ENCODE results near the gene KRT4.
"Not testable (repeated sequence)": the region's sequence is repeated elsewhere in the genome, so short reads cannot be mapped to it uniquely, and the experiment has no call there.

The KRT4 gene

DNA sequence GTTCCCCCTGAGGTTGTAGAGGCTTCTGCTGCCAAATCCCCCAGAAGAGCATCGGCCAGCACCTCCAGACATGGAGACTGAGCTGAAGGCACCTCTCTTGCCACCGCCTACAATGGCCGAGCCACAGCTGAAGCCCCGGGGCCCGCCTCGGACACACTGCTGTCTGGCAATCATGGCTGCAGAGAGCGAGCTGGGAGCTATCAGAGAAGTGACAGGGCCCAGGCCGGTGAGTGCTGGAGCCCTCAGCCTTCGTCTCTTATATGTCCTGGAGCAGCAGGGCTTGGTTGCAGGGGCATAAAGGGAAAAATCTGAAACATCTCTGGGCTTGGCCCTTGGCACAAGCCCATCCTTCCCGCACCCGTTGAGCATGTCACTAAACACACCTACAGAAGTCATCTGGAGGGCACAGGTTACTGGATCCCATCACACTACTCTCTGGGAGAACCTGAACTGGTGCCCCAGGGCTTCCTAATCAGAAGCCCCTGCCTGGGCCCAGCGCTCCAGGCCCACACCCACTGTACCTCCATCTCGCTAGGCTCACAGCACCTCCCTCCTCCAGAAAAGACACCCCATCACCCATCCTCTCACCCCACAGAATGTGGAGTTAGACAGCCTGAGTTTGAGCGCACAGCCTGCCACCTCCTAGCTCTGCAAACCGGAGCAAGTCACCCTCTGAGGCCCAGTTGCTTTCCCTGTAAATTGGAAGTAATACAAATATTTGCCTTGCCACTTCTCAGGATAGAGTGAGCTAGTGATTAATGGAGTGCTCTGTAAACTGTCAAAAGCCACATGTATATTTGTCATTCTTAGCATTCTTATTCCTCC is at the start of gene KRT4:
KRT4 (minus strand) TSS at position 232 of the 825 bp plus-strand sequence; CDS start at position 174, 58 bp downstream.
- DNase-seq (ENCODE audit: low read depth) = no peak

- DNase-seq (ENCODE audit: low read depth) = no peak
Measured at GRCh38 chr12:52862023-52862422, 48.1 kb upstream of the KRT4 start.

DNA sequence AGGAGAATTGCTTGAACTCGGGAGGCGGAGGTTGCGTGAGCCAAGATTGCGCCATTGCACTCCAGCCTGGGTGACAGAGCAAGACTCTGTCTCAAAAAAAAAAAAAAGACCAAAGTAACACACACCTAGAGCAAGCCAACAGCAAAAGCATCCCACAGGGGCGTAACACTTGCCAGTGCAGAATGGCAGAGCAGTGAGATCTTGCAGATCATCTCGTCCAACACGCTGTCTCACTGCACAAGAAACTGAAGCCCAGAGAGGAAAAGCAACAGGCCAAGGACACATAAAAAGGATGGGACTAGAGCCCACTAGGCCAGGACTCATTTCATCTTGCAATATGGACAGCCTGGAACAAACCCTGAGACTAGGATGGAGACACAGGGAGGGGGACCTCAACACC is 47.6 kb upstream of the KRT4 start:
- DNase-seq (ENCODE audit: low read depth) = no peak

DNA sequence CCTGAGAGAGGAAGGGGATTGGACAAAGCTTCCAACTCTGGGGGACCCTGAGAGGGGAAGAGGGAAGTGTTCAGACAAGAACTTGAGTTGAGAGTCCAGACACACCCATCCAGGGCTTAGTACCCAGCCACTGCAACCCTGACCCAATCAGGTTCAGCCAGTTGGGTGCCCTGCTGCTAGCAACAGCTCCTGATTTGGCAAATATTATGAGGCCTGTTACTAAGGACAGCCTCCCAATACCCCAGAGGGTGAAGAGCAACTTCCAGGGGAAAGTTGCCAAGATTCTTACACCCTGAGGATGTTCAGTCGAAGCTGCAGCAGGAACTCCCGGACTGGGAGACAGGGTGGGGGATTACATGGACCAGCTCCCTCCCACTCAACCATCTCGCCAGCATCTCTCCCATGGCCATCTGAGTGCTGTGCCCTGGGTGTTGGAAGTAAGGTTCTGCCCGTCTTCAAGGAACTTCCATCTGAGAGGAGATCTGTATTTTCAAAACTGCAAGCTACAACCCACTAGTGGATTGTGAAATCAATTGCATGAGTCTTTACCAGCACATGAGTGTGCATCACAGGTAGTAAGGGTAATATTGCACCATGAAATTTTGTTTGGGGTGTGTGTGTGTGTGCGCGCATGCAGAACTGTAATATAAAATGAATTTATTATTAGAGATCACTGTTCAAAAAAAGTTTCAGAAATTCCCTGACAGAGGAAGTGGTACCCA is 46.3 kb upstream of the KRT4 start:
- peak; percentile 75 for DNase-seq (ENCODE audit: low read depth)

- DNase-seq (ENCODE audit: low read depth) = no peak
Measured at GRCh38 chr12:52857500-52857899, 43.6 kb upstream of the KRT4 start.

- DNase-seq (ENCODE audit: low read depth) = no peak
Measured at GRCh38 chr12:52856787-52857186, 42.9 kb upstream of the KRT4 start.

- not testable (repeated sequence) for DNase-seq (ENCODE audit: low read depth)
Measured at GRCh38 chr12:52856077-52856476, 42.2 kb upstream of the KRT4 start.

DNA sequence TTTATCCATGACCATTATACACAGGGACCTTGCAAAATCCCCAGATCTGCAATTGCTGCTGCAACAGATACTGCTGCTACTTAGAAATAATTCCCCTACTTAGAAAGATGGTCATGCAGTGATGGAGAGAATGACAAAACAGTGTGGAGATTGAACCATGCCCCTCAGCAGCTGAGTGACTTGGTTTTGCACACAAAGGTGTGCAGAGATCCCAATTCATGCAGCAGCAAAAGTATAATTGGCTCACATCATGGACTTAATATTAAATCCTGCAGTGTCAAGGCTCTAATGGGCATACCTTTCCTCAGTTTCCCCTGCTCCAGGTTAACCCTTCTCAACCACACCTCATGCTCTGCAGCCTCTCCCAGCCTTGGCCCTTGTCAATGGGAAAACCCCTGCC is 37.9 kb upstream of the KRT4 start:
- DNase-seq (ENCODE audit: low read depth) = no peak

DNA sequence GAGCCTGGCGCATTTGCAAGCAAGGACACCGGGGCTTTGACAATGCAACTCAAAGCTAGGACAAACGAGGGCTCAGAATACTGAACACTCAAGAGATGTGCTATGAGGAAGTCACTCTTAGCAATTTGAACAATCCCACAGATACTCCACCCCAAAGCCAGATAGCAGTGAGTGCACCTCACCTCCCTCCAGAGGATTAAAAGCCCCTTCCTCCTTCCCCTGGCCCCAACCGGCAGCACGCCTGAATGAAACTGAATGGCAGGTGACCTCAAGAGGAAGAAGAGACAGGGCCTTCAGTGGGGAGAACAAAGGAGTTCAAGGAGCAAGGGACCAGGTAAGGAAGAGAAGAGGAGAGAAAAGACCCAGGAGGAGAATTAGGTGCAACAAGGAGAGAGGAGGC is 36.8 kb upstream of the KRT4 start:
- DNase-seq (ENCODE audit: low read depth) = no peak

GRCh38 chr12:52849511-52849910 is 35.6 kb upstream of the KRT4 start:
- no peak for DNase-seq (ENCODE audit: low read depth)

GRCh38 chr12:52848661-52849255 is 34.8 kb upstream of the KRT4 start, which contains the start of gene KRT78:
KRT78 (minus strand) TSS chr12:52848994; CDS start chr12:52848930, 64 bp downstream.
- no peak for DNase-seq (ENCODE audit: low read depth)

GRCh38 chr12:52847335-52848102 is 33.6 kb upstream of the KRT4 start:
- no peak for DNase-seq (ENCODE audit: low read depth)

DNA sequence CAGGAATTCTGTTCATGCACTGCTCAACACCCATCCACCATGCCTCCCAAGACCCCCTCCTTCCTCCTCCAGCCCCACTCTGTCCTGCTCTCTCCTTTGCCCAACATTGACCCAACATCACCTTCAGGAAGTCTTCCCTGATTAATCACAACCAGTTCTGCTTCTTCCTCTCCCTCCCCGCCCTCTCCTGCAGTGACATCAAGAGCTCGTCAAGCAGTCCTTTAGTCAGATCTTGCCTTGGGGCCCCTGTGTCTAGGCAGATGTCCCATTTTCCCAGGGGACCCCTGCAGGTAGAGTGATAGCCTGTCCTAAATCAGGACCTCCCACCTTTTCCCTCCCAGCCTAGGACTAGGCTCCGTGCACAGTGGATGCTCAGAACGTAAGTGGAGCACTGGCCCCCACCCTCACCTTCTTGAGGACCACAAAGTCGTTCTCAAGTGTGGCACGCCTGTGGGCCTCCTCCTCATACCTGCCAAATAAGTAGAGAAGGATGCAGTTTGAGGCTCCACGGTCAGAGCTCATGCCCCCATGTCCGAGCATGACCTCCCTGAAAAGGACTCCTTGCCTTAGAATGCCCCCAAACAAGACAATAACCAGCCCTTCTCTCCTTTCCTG is 32.5 kb upstream of the KRT4 start:
- no peak for DNase-seq (ENCODE audit: low read depth)

DNA sequence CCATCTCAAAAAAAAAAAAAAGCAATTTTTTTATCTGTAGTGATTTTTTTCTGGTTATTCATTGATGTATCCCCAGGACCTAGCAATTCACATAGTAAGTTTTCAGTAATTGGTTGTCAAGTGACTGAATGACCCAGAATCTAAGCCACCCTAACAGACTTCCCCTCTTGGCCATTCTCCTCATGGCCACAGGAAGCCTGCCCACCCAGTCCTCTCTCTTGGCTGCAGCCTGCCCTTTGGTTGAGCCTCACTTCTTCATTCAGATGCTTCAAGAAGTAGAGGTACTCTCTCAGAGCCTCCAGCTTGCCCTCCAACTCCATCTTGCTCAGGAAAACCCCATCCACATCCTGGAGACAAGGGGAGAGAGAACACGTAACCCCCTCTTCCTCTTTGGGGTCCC is 32.0 kb upstream of the KRT4 start:
- no peak for DNase-seq (ENCODE audit: low read depth)

GRCh38 chr12:52844386-52844785 is 30.5 kb upstream of the KRT4 start:
- no peak for DNase-seq (ENCODE audit: low read depth)

DNA sequence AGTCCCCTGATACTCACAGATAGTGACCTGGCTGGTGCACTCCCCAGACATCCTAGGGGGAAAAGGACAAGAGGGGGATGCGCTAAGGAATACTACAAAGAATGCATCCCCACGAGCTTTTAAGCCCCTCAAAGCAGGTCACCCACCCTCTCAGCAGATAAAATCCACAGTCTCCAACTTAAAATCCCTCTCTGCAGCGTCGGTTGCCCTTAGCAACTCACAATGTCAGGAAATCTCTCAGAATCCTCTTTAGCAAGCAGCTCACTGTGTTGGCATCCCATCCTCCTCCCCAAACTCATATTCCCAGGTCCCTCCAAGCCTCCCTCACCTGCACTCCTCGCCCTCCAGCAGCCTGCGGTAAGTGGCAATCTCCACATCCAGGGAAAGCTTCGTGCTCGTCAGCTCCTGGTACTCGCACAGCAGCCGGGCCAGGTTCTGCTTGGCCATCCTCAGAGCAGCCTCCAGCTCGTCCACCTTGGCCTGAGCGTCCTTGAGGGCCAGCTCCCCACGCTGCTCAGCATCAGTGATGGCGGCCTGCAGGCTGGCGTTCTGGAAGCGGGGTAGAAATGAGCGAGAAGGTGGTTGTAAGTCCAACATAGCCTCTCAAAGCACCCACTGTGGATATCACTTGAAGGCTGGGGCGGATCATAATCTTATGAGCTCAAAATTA is 25.7 kb upstream of the KRT4 start:
- no peak for DNase-seq (ENCODE audit: low read depth)

DNA sequence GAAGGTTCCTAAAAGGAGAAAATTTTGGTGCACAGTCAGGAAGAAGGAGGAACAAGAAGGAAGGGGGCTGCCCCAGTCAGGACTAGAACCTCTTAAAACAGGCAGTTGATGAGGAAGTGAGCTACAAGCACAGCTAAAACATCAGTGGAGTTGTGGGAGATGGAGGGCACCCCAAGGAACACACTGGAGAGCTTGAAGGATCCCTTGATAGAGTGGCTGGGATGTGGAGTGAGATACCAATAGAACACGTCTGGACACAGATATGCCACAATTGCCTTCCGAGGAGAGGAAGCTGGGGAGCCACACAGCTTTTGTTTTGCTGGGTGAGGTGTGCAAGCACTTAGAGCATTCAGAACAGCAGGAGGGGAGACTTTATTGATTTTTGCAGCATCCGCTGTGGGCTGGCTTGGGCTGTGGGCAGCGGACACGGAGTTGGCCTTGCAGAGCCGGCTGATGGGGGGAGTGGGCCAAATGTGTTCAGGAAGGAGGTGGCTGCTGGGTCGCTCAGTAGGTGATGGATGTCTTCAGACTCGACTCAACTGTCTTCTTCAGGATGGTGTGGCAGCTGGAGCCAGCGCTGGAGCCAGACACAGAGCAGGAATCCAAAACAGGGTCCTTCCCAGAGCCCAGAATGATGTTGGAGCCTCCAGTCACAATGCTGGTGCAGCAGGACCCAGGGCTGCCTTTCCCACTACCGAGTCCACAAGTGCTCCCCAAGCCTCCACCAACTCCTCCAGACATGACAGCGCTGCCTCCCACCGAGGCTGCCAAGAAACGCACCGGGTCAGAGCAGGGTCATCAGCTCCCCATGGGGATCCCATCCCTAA is 24.9 kb upstream of the KRT4 start:
- no peak for DNase-seq (ENCODE audit: low read depth)

DNA sequence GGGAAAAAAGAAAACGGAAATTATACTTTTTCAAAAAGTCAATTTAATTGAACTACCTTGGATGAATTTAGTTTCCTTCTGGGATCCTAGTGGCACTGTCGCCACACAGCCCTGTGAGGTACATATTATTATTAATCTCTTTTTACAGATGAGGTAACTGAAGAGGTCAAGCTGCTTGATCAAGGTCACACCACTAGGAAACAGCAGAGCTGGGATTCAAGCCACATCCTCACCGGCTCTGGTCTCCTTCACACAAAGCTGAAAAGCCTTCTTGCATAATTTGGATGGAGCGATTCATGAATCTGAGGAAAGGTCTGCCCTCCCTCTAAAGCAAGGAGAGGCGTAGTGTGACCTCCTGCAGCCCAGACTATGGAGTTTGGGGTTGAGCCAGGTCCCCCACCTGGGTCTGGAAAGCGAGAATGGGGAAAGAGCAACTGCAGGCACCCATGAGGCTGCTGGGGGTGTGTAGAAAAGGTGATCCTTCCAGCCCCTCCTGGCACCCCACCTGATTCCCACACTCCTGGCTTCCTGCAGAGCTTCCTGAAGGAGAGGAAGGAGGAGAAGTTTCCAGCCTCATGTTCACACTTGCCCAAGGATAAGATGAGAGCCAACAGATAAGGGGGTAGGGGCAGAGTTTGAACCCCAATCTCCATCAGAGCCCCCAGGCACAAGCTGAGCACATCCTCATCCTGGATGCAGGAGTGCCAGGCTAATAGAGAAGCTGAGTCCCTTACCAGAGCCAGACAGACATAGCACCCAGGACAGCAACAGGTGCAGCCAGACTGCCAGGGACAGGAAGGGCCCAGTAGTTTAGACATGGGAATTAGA is 24.1 kb upstream of the KRT4 start:
- DNase-seq (ENCODE audit: low read depth) = peak; percentile 58

DNA sequence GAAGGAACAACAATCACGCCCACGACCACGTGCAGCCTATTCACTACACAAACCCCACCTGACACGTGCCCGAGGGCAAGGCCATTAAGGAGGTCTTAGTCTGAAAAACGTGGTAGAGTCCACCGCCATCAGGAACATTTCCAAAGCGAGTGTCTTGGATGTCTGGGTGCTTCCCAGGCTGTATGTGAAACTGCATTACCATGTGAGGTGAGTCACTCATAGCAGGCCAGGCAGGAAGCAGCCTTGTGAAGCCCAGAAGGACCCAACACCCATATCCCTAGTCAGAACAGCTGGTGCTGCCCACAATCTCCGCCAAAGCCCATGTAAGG is 23.5 kb upstream of the KRT4 start:
- peak; percentile 89 for DNase-seq (ENCODE audit: low read depth)

Data from amniotic epithelial cell (primary cell).